ENCODE results near the gene ZNF514.

The ZNF514 gene

DNA sequence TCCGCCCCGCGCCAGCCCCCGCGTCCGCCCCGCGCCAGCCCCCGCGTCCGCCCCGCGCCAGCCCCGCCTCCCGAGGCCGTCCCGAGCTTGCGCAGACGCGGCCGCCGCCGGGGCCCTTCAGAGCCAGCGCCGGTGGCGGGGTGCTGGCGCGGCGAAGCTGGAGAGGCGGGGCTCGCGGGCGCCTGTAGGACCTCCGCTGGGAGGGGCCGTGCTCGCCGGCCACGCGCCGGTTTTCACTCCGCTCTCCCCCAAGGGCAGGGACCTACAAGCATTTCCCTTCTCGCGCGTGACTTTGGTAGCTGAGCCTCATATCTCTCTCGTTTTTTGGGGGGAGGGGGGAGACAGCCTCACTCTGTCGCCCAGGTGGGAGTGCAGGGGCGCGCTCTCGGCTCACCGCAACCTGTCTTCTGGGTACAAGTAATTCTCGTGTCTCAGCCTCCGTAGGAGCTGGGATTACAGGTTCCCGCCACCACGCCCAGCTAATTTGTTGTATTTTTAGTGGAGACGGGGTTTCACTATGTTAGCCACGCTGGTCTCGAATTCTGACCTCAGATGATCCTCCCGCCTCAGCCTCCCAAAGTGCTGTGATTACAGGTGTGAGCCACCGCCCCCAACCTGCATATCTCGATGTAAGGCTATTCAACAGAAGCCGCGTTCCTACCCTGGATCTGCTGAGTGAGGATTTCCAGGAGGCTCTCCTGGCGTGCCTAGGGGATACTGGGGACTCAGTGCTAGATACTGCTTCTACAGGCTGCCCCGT lies at the start of gene ZNF514:
Gene ZNF514, minus strand, starts transcription at position 159 of the 760 bp plus-strand sequence. CDS start 6,595 bp downstream, outside the sequence.
- DNase-seq = peak; percentile 76

DNA sequence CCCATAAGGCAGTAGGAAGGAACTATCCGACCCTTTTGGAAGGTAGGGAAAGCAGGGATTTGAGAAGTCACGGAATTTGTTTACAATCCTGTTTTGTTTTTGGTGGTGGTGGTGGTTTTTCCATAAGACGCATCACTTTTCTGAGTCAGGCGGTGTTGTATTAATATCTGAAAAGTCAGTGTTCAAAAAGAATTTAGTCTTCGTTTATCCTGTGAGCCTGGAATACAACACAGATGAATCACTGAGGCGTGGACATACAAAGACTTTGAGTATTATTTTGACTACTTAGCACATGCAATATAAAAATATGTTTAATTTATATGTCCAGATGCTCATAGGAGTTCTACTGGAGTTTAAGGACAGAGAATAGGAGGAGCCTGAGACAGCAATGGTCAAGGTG lies 48.5 kb upstream of the ZNF514 start:
- no peak for DNase-seq

DNA sequence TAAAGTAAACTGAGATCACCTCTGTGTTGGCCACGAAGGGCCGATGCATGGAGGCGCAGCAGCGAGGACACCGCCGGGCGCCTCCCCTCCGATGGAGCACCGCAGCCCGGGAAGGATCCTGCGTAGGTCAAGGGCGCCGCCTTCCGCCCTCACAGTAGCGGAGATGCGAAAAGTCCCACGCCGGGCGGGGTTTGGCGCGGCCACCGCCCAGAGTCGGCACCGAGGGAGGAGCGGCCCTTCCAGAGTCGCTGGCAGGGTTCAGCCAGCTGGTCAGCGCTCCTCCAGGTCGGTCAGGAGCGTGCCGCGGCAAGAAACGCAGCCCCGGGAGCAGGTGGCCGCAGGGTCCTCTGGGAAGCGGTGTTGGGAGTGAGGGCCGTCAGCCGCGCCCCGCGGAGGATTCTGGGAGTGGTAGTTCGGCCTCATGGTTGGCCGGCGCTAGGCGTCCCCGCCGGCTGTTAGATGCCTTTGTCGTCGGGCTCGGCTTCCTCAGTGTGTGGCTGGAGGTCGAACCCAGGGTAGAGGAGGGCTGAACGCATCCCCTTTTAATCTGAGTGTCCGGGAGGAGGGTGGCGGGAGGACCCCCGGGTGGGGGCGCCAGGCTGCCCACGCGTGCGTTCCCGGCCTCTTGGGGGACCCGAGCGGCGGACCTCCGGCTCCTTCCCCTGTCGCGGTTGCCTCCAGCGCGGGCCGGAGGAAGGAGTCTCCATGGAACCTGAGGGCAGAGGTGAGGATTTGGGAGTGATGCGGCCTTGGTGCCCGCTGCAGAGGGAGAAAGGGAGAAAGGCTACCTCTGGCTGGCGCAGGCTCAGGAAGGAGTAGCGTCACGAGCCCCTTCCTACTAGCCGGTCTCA lies 47.7 kb upstream of the ZNF514 start, which contains the start of gene ZNF892:
Gene ZNF892, plus strand, starts transcription at position 411 of the 851 bp plus-strand sequence. Its CDS starts 295 bp downstream, at position 706.
- DNase-seq = peak; percentile 91

DNA sequence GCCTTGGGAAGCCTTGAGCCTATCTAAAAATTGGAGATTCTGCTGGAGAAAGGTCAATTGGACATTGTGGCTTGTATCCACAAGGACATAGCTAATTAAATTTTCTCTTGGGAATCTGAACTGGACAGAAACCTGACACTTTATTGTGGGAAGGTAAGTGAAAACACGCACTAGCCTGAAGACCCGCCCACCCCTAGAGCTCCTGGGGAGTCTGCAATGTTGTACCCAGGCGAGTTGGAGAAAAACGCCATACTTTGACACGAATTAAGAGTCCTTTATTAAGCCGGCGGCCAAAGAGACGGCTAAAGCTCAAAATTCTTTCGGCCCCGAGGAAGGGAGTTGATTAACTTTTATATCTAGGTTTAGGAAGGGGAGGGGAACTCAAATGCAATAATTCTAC lies 46.4 kb upstream of the ZNF514 start:
- peak; percentile 1 for DNase-seq

DNA sequence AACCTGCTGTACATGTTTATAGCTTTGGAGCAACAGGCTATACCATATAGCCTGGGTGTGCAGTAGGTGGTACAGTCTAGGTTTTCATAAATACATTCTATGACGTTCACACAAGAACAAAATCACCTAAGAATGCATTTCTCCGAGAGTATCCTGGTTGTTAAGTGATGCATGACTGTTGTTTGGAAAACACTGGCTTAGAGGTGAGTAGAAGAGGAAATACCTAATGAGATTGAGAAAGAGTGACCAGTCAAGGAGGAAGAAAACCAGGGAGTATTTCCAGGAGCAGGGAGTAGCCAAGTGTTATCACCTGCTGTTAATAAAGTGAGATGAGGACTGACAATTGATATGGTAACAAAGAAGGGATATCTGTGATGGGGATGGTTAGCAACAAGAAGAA lies 44.7 kb upstream of the ZNF514 start:
- DNase-seq = no peak

DNA sequence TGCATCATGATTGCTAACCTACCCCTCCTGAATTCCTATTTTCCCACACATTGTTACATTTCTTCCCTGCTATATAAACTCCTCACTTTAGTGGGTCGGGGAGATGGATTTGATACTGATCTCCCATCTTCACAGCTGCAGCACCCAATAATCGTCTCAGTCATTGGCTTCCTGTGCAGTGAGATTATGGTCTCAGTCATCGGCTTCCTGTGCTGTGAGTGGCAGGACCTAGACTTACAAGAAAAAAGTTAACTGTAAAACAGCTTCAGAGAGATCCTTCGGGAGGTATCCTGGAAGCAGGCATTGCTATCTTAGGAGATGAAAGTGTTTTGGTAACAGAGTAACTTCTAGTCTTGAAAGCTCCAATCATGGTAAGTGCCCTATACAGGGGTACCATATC lies 44.3 kb upstream of the ZNF514 start:
- DNase-seq = no peak

DNA sequence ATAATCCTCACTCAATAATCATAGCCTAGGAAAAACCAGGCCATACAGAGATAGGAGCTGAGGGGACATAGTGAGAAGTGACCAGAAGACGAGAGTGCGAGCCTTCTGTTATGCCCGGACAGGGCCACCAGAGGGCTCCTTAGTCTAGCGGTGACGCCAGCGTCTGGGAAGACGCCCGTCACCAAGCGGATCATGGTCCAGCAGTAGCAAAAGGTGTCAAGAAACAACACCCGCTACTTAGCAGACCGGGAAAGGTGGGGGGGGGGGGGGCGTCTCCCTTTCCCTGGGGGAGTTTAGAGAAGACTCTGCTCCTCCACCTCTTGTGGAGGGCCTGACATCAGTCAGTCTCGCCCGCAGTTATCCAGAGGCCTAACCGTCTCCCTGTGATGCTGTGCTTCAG lies 33.3 kb upstream of the ZNF514 start:
- DNase-seq = peak; percentile 2

DNA sequence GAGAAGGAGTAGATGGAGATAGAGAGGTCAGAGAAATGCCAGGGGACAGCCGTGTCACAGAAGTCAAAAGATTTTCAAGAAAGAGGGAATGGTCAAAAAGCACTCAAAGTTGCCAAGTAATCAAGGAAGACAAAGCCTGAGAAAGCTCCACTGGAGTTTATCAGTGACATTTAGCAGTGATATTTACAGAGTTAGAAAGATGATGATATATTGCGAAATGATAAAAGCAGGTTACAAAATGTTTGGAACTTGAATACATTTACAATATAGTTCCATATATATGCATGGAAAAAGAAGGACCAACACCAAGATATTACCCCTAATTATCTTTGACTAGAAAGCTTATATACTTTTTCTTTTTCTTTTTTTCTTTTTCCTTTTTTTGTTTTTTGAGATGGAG lies 26.3 kb upstream of the ZNF514 start:
- DNase-seq = no peak

DNA sequence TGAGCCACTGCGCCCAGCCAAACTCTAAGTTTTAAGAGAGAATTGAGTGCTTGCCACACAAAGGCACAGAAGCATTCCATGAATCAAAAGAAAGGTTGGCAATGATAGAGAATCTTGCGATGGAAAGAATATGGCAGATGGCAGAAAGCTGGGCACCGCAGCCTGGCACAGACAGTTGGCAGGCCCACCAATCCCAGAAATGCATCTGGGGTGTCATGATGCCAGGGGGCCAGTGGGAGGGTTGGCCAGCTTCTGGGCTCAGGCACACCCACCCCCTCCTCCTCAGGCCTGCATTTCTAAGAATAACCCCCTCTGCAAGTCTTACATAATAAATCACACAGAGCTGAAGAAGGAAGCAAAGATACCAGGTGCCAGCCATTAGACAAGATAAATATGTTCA lies 25.5 kb upstream of the ZNF514 start:
- DNase-seq = no peak

DNA sequence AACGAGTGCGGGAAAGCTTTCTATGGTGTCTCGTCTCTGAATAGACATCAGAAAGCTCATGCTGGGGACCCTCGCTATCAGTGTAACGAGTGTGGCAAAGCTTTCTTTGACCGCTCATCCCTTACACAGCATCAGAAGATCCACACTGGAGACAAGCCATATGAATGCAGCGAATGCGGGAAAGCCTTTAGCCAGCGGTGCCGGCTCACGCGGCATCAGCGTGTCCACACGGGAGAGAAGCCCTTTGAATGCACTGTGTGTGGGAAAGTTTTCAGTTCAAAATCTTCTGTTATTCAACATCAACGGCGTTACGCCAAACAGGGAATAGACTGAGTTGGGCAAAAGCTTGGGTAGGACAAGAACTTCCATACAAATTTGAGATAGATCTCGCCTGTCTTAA lies 22.1 kb upstream of the ZNF514 start:
- DNase-seq = no peak

DNA sequence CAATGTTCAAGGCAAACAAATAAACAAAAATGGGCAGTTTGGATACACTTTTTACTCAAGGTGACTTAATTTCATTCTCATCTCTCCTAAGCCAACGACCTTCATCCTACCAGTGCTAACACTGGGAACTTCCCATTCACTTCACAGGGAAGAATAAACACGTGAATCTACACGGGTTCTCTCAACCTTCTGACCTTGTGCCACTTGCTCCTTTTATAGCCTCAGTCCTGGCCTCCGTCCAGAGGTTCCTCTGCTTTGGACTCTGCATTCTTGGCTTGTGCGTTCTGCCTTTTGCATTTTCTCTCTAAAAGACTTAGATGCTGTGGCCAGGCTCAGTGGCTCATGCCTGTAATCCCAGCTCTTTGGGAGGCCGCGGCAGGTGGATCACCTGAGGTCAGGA lies 19.8 kb upstream of the ZNF514 start:
- DNase-seq = no peak

DNA sequence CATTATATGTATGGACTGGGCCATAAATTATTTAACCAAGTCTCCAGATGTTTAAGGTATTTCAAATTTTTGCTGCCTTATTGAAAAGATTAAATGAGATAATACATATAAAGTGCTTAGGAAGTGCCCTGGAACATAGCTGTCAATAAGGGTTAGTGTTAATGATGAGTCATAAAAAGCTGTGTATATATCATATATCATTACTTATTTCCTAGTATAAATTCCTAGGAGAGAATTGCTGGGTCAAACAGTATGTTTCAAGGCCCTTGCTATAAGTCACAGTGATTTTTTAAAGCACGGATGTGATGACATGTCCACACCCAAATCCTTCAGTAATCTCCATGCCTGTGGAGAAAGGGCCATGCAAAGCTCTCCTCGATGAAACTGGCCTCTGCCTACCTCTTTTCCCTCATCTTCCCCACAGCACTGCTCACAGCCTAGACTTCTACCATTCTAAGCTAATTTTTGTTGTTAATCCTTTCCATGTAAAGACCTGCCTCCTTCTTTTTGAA lies 14.4 kb upstream of the ZNF514 start:
- DNase-seq = no peak

DNA sequence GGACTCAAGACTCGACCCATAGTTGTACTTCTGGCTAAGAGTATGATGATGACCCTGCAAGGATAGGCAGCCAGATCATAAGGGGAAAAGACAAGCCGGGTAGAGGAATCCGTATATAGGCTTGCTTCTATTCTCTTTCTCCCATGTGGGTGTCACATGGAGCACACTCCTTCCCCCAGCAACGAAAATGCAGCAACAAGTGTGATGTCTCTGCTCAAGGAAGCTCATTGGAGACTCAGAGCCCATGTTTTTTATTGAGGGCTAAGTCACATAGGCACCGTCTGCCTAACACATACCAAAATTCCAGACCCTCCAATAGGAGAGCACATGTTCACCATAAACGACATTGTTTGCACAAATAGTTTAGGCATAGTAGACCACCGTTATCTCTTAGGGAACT lies 12.3 kb upstream of the ZNF514 start:
- no peak for DNase-seq

DNA sequence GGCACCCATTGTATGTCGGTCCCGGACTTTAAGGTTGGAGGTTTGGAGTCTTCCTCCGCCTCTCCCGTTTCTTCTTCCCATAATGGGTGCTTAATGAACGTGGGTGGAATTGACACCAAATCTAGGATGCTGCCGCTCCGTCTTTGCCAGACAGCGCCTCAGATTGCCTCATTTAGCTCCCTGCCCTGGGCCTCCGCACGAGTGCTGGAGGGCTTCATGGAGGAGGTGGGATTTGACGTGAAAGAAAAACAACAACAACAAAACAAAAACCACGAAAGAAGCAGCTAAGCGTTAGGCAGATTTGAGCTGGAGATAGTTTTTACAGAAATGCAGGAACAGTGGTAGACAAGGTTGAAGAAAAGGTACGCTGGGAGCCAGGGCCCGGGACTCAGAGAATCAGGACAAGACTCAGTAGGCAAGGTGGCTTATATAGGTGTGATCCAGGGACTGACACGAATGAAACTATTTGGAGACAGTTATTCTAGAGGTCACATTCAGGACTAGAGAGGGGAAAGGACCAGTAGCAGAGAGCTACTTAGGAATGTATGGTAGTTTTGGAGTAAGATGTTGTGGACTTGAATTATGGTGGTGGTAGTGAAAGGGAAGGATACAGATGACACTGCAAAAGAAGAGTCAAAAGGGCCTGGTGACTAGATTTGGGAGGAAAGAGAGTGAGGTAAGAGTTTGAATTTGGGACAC lies 6.6 kb upstream of the ZNF514 start:
- DNase-seq = peak; percentile 34

DNA sequence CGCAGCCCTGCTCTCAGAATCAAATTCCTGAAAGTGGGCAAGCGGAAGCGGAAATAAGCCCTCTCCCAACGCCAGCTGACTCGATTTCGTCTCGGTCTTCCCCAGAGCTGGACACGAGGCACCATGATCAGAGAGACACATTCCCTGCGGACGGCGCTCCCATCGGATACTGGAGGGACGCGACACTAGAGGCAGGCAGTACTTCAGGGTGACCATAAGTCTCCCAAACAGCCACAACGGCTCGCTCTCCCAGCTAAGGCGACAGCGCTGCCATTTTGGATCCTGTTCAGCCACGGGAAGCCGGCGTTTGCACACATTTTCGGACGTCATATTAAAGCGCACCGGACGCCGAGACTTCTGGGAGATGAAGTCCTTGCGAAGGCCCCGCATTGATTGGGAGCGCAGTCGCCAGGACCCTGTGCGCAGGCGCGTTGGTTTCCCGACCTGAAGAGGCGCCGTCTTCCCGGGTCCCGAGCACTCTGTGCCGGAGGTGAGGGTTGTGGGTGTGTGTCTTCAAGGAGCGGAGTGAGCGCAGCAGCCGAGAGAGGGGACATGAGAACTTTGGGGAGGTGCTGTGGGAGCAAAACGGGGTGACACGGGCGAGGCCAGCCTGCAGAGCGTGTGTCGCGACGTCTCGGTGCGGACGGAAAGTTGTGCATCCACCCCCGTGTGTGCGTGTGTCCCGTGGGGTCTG lies 5.9 kb upstream of the ZNF514 start, which contains the start of gene ZNF2:
Gene ZNF2, plus strand, starts transcription at position 439 of the 694 bp plus-strand sequence. CDS start 10,418 bp downstream, outside the sequence.
- peak; percentile 99 for DNase-seq

DNA sequence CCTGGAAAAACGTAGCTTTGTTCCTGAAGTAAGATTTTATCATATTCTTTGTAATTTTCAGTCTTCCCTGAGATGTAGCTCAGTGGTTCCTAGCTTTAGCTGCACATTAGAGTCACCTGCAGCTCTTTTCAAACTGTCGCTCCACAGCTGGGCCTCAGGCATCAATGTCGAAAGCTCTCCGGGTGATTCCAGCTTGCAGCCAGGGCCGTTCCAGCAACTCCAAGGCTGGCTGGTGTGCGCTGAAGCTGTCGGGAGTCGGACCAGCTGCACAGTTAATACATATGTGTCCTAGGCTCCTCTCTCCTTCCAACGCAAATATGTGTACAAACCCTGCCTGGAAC lies 5.4 kb upstream of the ZNF514 start:
- no peak for DNase-seq

DNA sequence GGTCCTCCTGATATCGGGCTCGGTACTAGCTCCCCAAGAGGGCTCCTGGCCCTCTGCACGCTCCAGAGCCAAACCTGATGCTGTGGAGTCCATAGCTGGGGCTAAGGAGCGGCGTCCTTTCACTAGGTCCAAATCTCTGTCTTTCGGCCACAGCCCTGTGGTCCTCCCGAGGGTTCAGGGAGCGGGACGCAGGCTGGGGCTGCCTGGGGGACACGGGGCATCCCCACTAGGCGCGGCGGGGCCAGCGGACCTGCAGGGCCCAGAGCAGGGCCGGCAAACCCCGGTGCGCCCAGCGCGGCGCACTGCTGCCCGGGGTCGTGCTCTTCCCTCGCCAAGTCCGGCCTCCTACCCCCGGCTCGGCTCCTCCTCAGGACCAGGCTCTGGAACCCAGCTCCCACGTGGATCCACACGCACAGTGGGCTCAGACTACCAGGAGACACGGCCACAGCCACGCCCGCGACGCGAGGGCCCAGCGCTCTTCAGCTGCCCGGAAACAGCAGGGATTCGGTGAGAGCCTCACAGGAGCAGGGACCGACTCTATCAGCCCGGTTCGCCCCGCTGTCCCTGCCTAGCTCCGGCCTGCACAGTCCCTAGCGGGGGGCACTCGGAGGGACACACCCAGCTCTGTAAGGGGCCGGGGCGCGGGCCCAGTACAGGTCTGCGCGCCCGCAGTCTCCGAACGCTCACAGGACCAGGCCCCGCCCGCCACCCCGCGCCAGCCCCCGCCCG lies 593 bp downstream of the ZNF514 start:
- peak; percentile 48 for DNase-seq

DNA sequence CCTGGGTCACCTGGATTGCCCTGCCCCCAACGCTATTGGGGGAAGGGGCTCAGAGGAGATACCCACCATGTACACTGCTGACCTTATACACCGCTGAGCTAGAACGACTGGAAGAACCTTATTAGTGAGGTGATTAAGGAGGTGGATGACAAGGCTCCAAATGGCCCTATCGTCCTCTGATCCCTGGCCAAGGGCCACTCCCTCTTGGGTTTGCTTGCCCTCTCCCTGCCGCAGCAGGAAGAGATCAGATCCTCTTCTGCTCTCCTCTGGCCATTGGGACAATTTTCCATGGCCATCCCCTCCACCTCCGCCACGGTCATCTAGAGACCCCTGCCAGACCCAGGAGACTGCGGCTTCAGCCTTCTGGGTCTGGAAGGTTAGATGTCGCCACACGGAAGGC lies 1.2 kb downstream of the ZNF514 start:
- no peak for DNase-seq

DNA sequence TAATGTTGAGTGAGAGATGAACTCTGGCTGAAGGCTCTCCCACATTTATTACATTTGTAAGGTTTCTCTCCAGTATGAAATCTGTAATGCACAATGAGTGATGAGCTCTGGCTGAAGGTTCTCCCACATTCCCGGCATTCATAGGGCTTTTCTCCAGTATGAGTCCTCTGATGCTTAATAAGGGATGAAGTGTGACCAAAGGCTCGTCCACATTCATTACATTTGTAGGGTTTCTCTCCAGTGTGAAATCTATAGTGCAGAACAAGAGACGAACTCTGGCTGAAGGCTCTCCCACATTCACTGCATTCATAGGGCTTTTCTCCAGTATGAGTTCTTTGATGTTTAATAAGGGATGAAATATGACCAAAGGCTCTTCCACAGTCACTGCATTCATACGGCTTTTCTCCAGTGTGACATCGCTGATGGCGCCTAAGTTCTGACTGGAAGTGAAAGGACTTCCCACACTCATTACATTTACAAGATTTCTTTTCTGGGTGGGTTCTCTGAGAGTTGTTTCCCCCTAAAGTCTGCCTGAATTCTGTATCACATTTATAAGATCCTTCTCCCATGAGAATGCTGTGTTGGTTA lies 10.2 kb downstream of the ZNF514 start:
- DNase-seq = no peak

DNA sequence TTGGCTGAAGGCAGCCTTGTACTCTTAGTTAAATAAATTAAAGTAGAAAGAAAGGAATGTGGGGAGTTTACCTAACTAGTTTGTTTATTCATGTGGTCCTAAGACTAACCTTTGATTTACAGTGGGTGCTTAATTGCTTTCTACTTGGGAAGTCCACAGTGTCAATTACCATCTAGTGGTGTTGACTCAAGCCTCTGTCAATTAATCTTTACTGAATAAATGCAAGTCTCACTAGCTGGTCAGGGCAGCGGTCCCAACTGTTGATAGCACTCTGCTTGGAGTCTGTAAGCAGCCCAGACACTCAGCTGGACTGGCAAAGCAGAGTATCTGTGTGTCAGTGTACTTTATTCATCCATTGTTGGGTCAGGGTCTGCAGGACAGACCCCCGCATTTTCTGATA lies 15.8 kb downstream of the ZNF514 start:
- DNase-seq = no peak

DNA sequence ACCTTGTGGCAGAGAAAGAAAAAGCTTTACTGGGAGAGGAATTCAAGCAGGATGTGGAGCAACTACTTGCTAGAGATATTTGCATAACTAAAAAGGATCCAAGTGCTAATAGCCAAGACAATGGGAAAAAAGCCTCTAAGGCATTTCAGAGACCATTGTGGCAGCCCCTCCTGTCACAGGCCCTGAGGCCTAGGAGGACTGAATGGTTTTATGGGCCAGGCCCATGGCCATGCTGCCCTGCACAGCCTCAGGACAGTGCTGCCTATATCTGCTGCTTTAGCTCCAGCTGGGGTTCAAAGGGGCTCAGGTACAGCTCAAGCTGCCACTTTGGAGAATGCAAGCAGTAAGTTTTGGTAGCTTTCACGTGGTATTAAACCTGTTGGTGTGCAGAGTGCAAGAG lies 20.9 kb downstream of the ZNF514 start:
- no peak for DNase-seq

DNA sequence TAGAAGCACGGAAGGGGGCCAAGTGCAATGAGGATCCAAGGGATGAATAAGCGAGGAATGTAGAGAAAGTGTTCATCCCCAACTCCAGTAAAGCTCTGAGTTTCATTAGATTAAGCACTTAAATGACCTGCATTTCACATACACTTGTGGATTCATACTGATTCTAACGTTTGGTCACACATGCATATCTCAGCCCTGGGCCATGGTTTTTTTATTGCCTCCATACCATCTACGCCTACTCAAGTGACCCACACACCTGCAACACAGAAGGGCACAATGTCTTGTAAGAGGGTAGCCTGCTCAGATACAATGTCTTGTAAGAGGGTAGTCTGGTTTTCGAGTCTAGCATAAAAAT lies 37.5 kb downstream of the ZNF514 start:
- DNase-seq = no peak
